WTC11 (cell line): ENCODE results near the gene GSTA1. TPM values are rescaled to one million over a fixed set of nuclear protein-coding genes. Genes with fewer than 3 reads are reported as not detected.

ENCODE experiments used
- ATAC-seq: fragments of 200-7000 bp; cut with Tn5 transposase; 2 replicates; pipeline ENCODE4 v1.10.0; 2021; ENCODE audit warnings: mild to moderate bottlenecking, moderate library complexity
- CTCF ChIA-PET: fragments of 300-600 bp; sonication (Branson Sonifier 250); formaldehyde crosslinking; loops from one replicate; lab custom pipeline; 2021; ENCODE audit warnings: antibody characterized with exemption; lab: Charles Lee
- POLR2A ChIA-PET: fragments of 350-600 bp; sonication (Branson Sonifier 250); formaldehyde crosslinking; loops from one replicate; lab custom pipeline; 2021; ENCODE audit warnings: antibody characterized with exemption; lab: Charles Lee
- DNase-seq: peaks from one replicate; pipeline ENCODE4 v3.0.0; 2021; ENCODE audit warnings: low spot score
- H3K27ac Mint-ChIP-seq: 2 replicates; pipeline ENCODE4 v1.8.0; 2021; ENCODE audit warnings: mixed read lengths
- H3K27me3 Mint-ChIP-seq: 2 replicates; pipeline ENCODE4 v1.8.0; 2021; ENCODE audit warnings: low read depth, mild to moderate bottlenecking, moderate library complexity, mixed read lengths
- H3K36me3 Mint-ChIP-seq: 2 replicates; pipeline ENCODE4 v1.8.0; 2021; ENCODE audit warnings: mixed read lengths
- H3K4me1 Mint-ChIP-seq: 2 replicates; pipeline ENCODE4 v1.8.0; 2022; ENCODE audit warnings: mixed read lengths
- H3K4me3 Mint-ChIP-seq: 2 replicates; pipeline ENCODE4 v1.8.0; 2021; ENCODE audit warnings: mild to moderate bottlenecking, moderate library complexity, mixed read lengths
- H3K9me3 Mint-ChIP-seq: 2 replicates; pipeline ENCODE4 v1.8.0; 2021; ENCODE audit warnings: mixed read lengths
- AFF4 ChIP-seq: sonication (generic); formaldehyde crosslinking; IDR thresholded peaks from 2 replicates; pipeline ENCODE4 v1.8.1; 2023; ENCODE audit warnings: mild to moderate bottlenecking, missing genetic modification reagents, borderline replicate concordance
- CBFB ChIP-seq: sonication (generic); formaldehyde crosslinking; IDR thresholded peaks from 2 replicates; pipeline ENCODE4 v1.8.1; 2022; ENCODE audit warnings: mild to moderate bottlenecking, low read depth, missing genetic modification reagents
- EMX1 ChIP-seq: fragments of 250-450 bp; sonication (Bioruptor Pico); IDR thresholded peaks from 2 replicates; pipeline ENCODE4 v1.8.0; 2021; ENCODE audit warnings: mild to moderate bottlenecking
- ESRRA ChIP-seq: sonication (generic); formaldehyde crosslinking; IDR thresholded peaks from 2 replicates; pipeline ENCODE4 v1.8.1; 2022; ENCODE audit warnings: mild to moderate bottlenecking, missing genetic modification reagents, borderline replicate concordance
- ETV6 ChIP-seq: sonication (generic); formaldehyde crosslinking; IDR thresholded peaks from 2 replicates; pipeline ENCODE4 v1.8.1; 2022; ENCODE audit warnings: mild to moderate bottlenecking, missing genetic modification reagents
- HMGA2 ChIP-seq: fragments of 250-450 bp; sonication (Bioruptor Pico); IDR thresholded peaks from 2 replicates; pipeline ENCODE4 v1.4.0; 2021; ENCODE audit warnings: mild to moderate bottlenecking, moderate library complexity
- IRF2 ChIP-seq: sonication (generic); formaldehyde crosslinking; IDR thresholded peaks from 2 replicates; pipeline ENCODE4 v1.8.0; 2022; ENCODE audit warnings: low read depth, missing genetic modification reagents, borderline replicate concordance
- KAT7 ChIP-seq: sonication (generic); formaldehyde crosslinking; IDR thresholded peaks from 2 replicates; pipeline ENCODE4 v1.8.1; 2023; ENCODE audit warnings: missing genetic modification reagents, mild to moderate bottlenecking, borderline replicate concordance
- MLX ChIP-seq: sonication (generic); formaldehyde crosslinking; IDR thresholded peaks from 2 replicates; pipeline ENCODE4 v1.8.1; 2023; ENCODE audit warnings: mild to moderate bottlenecking, missing genetic modification reagents, moderate library complexity
- MYBL2 ChIP-seq: sonication (generic); formaldehyde crosslinking; IDR thresholded peaks from 2 replicates; pipeline ENCODE4 v1.8.1; 2023; ENCODE audit warnings: mild to moderate bottlenecking, moderate library complexity, missing genetic modification reagents
- PRDM15 ChIP-seq: sonication (generic); formaldehyde crosslinking; IDR thresholded peaks from 2 replicates; pipeline ENCODE4 v1.8.0; 2022; ENCODE audit warnings: missing genetic modification reagents
- SP1 ChIP-seq: sonication (generic); formaldehyde crosslinking; conservative IDR thresholded peaks from 2 replicates; pipeline ENCODE4 v1.8.1; 2022; ENCODE audit warnings: missing genetic modification reagents
- TCF7 ChIP-seq: sonication (generic); formaldehyde crosslinking; IDR thresholded peaks from 2 replicates; pipeline ENCODE4 v1.8.0; 2022; ENCODE audit warnings: mild to moderate bottlenecking, low read depth, missing genetic modification reagents, moderate library complexity
- ZNF416 ChIP-seq: fragments of 250-450 bp; sonication (Bioruptor Pico); IDR thresholded peaks from 2 replicates; pipeline ENCODE4 v1.9.0; 2021; ENCODE audit warnings: mild to moderate bottlenecking, inconsistent platforms
- ZNF532 ChIP-seq: fragments of 250-450 bp; sonication (Bioruptor Pico); IDR thresholded peaks from 2 replicates; pipeline ENCODE4 v1.9.0; 2021; ENCODE audit warnings: mild to moderate bottlenecking, borderline replicate concordance
- ZNF671 ChIP-seq: fragments of 250-450 bp; sonication (Bioruptor Pico); IDR thresholded peaks from 2 replicates; pipeline ENCODE4 v1.8.0; 2021; ENCODE audit warnings: mild to moderate bottlenecking
- ZSCAN18 ChIP-seq: fragments of 250-450 bp; sonication (Bioruptor Pico); IDR thresholded peaks from 2 replicates; pipeline ENCODE4 v2.1.2; 2022; ENCODE audit warnings: mild to moderate bottlenecking, moderate library complexity
- total RNA-seq: library from RNA; stranded (reverse); gene quantifications from 3 replicates; pipeline ENCODE4 v1.2.3, GENCODE V29; 2021

The GSTA1 gene
- total RNA-seq, 1 experiment from 2014 or later, result 0.90 TPM

GRCh38 chr6:52840763-52841585 is 37.4 kb upstream of the GSTA1 start, which contains the start of gene GSTA5:
GSTA5 (minus strand) TSS chr6:52840813.
- peaks cover 4% of the 10 kb centered on the region; the same call in 1 of the 2 replicates for H3K36me3 Mint-ChIP-seq
- POLR2A ChIA-PET, result no interaction called here
- no peak for DNase-seq
- no peak within 1 kb of the TSS for H3K4me3 Mint-ChIP-seq
- no peak for TF ChIP-seq EMX1 (CRISPR knock-in tag)
- no peak for TF ChIP-seq KAT7 (CRISPR knock-in tag)
- no peak for TF ChIP-seq ETV6 (CRISPR knock-in tag)
- no peak for TF ChIP-seq ZNF671 (CRISPR knock-in tag)
- no peak for TF ChIP-seq PRDM15
- TF ChIP-seq ZNF416 (CRISPR knock-in tag), result no peak
- no peak for TF ChIP-seq ESRRA (CRISPR knock-in tag)
- no peak for TF ChIP-seq ZSCAN18 (CRISPR knock-in tag)
- TF ChIP-seq MLX (CRISPR knock-in tag), result no peak
- no peak for TF ChIP-seq SP1
- no peak for TF ChIP-seq TCF7 (CRISPR knock-in tag)
- no peak for TF ChIP-seq AFF4 (CRISPR knock-in tag)
- no peak for TF ChIP-seq CBFB (CRISPR knock-in tag)
- no peak for TF ChIP-seq HMGA2
- TF ChIP-seq IRF2 (CRISPR knock-in tag), result no peak
- no peak for TF ChIP-seq ZNF532 (CRISPR knock-in tag)
- TF ChIP-seq MYBL2 (CRISPR knock-in tag), result no peak
- TF ChIP-seq, all 79 proteins: peak for 0
- H3K9me3 Mint-ChIP-seq, result peaks cover 10% of the 10 kb centered on the region
- CTCF ChIA-PET, result interaction anchor here (0.6 to 0.8 kb wide), 2 partner anchors 25 to 312 kb away, joined by 3 read pairs; no protein-coding TSS in a partner anchor
- ATAC-seq, result no peak
- H3K27ac Mint-ChIP-seq, result no peak within 1 kb of the TSS
- peaks cover 15% of the 10 kb centered on the region for H3K27me3 Mint-ChIP-seq
- peaks cover 4% of the 10 kb centered on the region for H3K4me1 Mint-ChIP-seq
